Fibroblast of villous mesenchyme (primary cell): Measurements from ENCODE around the gene PATJ. TPM values are rescaled to one million over a fixed set of nuclear protein-coding genes. Genes with fewer than 3 reads are reported as not detected.

Experiments used
- DNase-seq: peaks from one replicate; pipeline ENCODE4 v3.0.0-alpha.2; 2010; ENCODE audit warnings: low read depth
- H3K4me3 ChIP-seq: 2 replicates; pipeline ENCODE4 v1.5.1; 2011; ENCODE audit warnings: low read depth, mild to moderate bottlenecking, low read length
- total RNA-seq: library from RNA; depleted of rRNA; stranded (reverse); fragments of >200 nt; gene quantifications from 2 replicates; pipeline ENCODE4 v1.2.3, GENCODE V29; 2012
- TF ChIP-seq, protein P1 (sequence below): IDR thresholded peaks from 2 replicates; pipeline ENCODE4 v1.5.1; 2012; ENCODE audit warnings: low read depth, mild to moderate bottlenecking, low read length; ENCODE audit not compliant: insufficient read depth

PATJ gene
- total RNA-seq, 1 donor, result 9.5 TPM

DNA sequence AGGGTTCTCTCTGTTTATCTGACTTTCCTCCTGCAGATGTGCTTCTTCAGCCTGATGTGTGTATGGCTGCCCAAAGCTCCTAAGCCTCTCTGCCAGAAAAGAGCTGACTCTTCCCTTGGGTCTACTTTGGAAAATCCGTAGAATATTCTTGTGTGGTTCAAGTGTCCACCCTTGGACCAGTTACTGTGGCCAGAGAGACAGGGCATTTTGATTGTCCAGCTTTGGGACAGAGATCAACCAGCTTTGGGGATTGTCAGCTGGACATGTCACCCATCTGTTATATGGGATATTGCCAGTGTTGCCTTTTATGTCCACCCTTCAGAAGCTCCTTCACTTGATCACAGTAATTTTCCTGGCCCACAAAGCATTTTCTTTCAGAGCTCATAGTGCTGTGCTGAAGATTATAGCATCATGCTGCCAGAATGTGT is 326.1 kb downstream of the PATJ start:
- no peak for DNase-seq
- TF ChIP-seq, protein P1, sequence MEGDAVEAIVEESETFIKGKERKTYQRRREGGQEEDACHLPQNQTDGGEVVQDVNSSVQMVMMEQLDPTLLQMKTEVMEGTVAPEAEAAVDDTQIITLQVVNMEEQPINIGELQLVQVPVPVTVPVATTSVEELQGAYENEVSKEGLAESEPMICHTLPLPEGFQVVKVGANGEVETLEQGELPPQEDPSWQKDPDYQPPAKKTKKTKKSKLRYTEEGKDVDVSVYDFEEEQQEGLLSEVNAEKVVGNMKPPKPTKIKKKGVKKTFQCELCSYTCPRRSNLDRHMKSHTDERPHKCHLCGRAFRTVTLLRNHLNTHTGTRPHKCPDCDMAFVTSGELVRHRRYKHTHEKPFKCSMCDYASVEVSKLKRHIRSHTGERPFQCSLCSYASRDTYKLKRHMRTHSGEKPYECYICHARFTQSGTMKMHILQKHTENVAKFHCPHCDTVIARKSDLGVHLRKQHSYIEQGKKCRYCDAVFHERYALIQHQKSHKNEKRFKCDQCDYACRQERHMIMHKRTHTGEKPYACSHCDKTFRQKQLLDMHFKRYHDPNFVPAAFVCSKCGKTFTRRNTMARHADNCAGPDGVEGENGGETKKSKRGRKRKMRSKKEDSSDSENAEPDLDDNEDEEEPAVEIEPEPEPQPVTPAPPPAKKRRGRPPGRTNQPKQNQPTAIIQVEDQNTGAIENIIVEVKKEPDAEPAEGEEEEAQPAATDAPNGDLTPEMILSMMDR, result no peak
- no peak overlapping the region for H3K4me3 ChIP-seq

DNA sequence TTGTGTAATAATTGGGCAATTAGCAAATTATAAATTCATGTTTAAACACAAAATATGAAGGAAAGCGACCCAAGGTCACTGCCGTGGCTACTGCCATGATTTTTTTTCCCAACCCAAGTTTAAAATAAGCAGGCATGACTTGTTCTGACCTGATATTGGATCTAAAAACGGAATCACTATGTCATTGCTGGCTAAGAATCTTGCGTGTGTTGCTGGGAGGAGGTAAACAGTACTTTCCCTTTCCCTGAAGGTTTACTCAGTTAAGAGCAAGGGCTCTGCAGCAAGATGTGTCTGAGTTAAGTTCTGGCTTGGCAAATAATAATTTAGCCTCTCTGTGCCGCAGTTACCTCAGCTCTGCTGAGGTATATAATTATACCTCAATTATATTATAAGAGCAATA is 326.7 kb downstream of the PATJ start:
- no peak overlapping the region for H3K4me3 ChIP-seq
- DNase-seq, result no peak
- TF ChIP-seq, protein P1, result no peak

DNA sequence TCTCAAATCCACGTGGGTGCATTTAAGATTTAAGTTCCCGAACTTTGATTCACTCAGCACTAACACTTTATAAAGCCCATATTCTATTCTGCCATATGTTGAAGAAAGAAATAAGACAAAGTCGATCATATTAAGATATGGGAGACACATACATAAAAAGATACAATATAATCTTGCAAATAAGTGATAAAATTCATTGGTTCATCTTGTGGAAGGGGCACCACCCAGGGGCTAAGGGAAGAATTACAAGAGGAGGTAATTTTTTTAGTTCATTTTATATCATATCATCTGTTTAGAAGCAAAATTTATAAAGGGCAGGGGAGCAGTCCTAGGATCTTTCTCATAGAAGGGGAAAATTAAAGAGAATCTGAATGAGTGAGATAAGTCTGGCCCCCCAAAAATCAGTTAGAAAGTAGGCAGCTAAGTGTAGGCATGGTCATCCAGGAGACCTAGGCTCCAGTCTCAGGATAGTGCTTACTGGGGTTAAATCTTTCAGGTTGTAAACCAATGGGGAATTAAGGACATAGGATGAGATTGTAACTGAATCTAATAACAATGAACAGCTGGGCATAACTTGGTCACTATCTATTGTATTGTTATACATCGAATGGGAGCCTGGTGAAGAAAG is 328.2 kb downstream of the PATJ start:
- no peak overlapping the region for H3K4me3 ChIP-seq
- DNase-seq, result peak; percentile 16
- TF ChIP-seq, protein P1, result peak; percentile 55

DNA sequence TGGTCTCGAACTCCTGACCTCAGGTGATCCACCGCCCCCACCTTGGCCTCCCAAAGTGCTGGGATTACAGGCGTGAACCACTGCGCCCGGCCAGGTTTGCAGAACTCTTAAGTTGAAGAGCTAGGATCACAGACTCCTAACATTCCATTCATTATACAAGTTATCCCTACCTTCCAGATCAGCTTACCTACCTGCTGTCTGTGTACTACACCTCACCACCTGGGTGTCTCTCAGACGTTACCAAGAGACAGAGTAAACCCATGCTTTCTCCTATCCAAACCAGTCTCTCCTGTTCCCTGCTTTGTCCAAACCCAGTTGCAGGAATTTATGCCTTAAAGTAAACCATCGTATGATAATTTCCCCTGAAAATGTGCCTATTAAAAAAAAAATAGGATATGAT is 329.4 kb downstream of the PATJ start:
- TF ChIP-seq, protein P1, result no peak
- DNase-seq, result no peak
- no peak overlapping the region for H3K4me3 ChIP-seq

DNA sequence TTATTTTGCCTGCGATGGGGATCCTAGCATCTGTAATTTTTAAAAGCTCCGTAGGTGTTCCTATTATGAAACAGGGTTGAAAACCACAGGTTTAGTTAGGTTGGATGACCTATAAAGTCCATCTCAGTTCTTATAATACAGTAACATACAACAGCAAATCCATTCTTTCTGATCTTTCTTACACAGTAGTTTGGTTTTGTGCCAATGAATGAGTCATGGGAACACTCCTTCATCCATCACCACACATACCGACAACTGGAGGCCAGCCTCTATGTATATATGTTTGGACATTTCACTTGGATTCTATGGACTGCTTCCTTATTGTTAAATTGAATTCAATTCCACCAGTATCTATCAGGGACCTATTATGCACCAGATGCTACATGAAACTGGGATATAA is 334.0 kb downstream of the PATJ start:
- DNase-seq, result peak; percentile 39
- H3K4me3 ChIP-seq, result no peak overlapping the region
- TF ChIP-seq, protein P1, result no peak

DNA sequence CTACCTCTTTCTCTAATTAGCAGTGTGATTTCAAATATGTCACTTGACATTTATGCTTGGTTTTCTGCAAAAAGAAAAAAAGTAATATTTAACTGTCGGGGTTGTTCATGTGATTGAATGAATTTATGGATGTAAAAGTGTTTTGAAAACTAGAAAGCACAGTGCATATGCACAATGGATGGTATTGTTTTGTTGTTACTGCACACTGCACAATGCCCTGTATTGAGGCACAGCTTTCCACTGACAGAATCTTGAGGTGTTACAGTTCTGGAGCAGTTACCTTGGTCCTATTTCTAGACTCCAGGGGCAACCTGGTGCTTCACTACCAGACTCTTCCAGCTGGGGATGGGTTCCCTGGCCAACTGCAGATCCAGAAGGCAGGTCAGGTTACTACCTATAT is 335.5 kb downstream of the PATJ start:
- TF ChIP-seq, protein P1, result no peak
- H3K4me3 ChIP-seq, result no peak overlapping the region
- no peak for DNase-seq
